Vagina (tissue), 2 donors: ENCODE measurements around the gene RAB44. TPM values are rescaled to one million over a fixed set of nuclear protein-coding genes. Genes with fewer than 3 reads are reported as not detected.

Experiments used
- DNase-seq, 2 donors: peaks; one replicate each; pipeline ENCODE4 v3.0.0-alpha.2; 2017; ENCODE audit errors: extremely low spot score in 2 of 2
- H3K27ac ChIP-seq: fragments of 200-600 bp; sonication (generic); one replicate; pipeline ENCODE4 v1.5.1; 2019
- H3K27me3 ChIP-seq: fragments of 200-600 bp; sonication (generic); one replicate; pipeline ENCODE4 v1.5.1; 2019
- H3K36me3 ChIP-seq, 2 donors: fragments of 200-600 bp; sonication (generic); one replicate each; pipeline ENCODE4 v1.5.1; 2017 to 2019
- H3K4me1 ChIP-seq: fragments of 200-600 bp; sonication (generic); one replicate; pipeline ENCODE4 v1.5.1; 2019
- H3K4me3 ChIP-seq, 2 donors: fragments of 200-600 bp; sonication (generic); 1 replicate in 1 of 2; 2 replicates in 1 of 2; pipeline ENCODE4 v1.5.1; 2016 to 2019
- H3K9me3 ChIP-seq: fragments of 200-600 bp; sonication (generic); one replicate; pipeline ENCODE4 v1.5.1; 2019
- POLR2A ChIP-seq, 2 donors: fragments of 450-650 bp; IDR thresholded peaks; one replicate each; pipeline ENCODE4 v1.6.1; 2017; ENCODE audit warnings: antibody characterized with exemption in 2 of 2, mild to moderate bottlenecking in 2 of 2, moderate library complexity in 2 of 2
- POLR2AphosphoS5 ChIP-seq, 2 donors: sonication (generic); formaldehyde crosslinking; IDR thresholded peaks; one replicate each; pipeline ENCODE4 v1.9.0; 2017; ENCODE audit warnings: antibody characterized with exemption in 2 of 2, mild to moderate bottlenecking in 2 of 2, low read depth in 1 of 2; ENCODE audit not compliant: insufficient read depth in 1 of 2
- intact Hi-C: fragments of 100-400 bp; cut with DNase I; formaldehyde crosslinking; loops from one replicate; pipeline ENCODE4 v1.15.1; 2023
- total RNA-seq: library from RNA; depleted of rRNA; stranded (reverse); fragments of >200 nt; gene quantifications from one replicate; pipeline ENCODE4 v1.2.3, GENCODE V29; 2016
- TF ChIP-seq, protein P1 (sequence below), 3 experiments: fragments of 450-650 bp in 2 of 3; fragments of 200-600 bp in 1 of 3; sonication (generic) in 1 of 3; IDR thresholded peaks; one replicate each; pipeline ENCODE4 v1.5.1; 2017 to 2019; ENCODE audit warnings: antibody characterized with exemption in 3 of 3, mild to moderate bottlenecking in 2 of 3, moderate library complexity in 2 of 3

RAB44 gene
- total RNA-seq, 1 donor from 2014 or later = 0.49 TPM

DNA sequence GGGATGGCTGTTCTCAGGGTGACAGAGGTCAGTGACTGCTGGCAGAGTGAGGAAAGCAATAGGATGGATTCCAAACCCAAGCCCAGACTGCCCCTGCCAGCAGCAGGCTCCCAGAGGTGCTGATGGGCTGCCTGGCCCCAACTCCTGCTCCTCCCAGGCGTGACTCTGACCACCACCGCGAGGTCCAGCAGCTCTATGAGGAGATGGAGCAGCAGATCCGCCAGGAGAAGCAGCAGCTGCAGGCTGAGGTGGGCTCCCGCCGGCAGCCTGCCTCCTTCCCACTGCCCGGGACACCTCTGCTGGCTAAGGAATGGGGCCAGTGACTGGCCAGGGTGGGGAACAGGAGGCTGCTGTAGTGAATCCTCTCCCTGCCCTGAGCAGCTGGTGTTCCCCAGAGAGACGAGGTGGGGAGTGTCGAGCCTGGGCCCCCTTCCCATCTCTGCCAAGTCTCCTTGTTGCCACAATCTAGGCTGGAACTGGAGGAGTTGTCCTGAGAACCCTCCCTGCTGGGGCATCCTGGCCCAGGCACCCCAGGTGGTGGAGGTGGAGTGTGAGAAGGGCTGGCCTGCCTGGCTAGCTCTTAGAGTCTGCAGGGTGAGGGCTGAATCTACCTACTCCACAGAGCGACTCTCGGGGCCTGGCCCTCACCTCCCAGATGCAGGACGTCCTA lies 20.4 kb downstream of the RAB44 start:
- no peak for TF ChIP-seq POLR2A (IDR thresholded peaks at IDR 0.05)
- no peak for TF ChIP-seq POLR2AphosphoS5 (IDR thresholded peaks at IDR 0.05; ENCODE audit: insufficient read depth in 1 of 2, low read depth in 1 of 2)
- TF ChIP-seq, protein P1, sequence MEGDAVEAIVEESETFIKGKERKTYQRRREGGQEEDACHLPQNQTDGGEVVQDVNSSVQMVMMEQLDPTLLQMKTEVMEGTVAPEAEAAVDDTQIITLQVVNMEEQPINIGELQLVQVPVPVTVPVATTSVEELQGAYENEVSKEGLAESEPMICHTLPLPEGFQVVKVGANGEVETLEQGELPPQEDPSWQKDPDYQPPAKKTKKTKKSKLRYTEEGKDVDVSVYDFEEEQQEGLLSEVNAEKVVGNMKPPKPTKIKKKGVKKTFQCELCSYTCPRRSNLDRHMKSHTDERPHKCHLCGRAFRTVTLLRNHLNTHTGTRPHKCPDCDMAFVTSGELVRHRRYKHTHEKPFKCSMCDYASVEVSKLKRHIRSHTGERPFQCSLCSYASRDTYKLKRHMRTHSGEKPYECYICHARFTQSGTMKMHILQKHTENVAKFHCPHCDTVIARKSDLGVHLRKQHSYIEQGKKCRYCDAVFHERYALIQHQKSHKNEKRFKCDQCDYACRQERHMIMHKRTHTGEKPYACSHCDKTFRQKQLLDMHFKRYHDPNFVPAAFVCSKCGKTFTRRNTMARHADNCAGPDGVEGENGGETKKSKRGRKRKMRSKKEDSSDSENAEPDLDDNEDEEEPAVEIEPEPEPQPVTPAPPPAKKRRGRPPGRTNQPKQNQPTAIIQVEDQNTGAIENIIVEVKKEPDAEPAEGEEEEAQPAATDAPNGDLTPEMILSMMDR (IDR thresholded peaks at IDR 0.05) = no peak
- H3K27ac ChIP-seq = no peak overlapping the region
- H3K27me3 ChIP-seq = no peaks in the 10 kb centered on the region
- H3K4me1 ChIP-seq = peaks cover 5% of the 10 kb centered on the region
- H3K36me3 ChIP-seq = no peaks in the 10 kb centered on the region
- no peak for DNase-seq
- H3K9me3 ChIP-seq = no peaks in the 10 kb centered on the region
- intact Hi-C loops = no loop called here
- H3K4me3 ChIP-seq = no peak overlapping the region

GRCh38 chr6:36718560-36718959 lies 20.9 kb downstream of the RAB44 start:
- Histone ChIP-seq H3K4me1 (peaks cover 5% of the 10 kb centered on the region), H3K27me3 (no peaks in the 10 kb centered on the region), H3K4me3 (no peak overlapping the region), H3K27ac (no peak overlapping the region), H3K36me3 (no peaks in the 10 kb centered on the region), H3K9me3 (no peaks in the 10 kb centered on the region)
- no peak for DNase-seq
- TF ChIP-seq, protein P1 (IDR thresholded peaks at IDR 0.05) = no peak
- TF ChIP-seq POLR2AphosphoS5 (IDR thresholded peaks at IDR 0.05; ENCODE audit: insufficient read depth in 1 of 2, low read depth in 1 of 2) (no peak), POLR2A (IDR thresholded peaks at IDR 0.05) (no peak)
- intact Hi-C loops = no loop called here

GRCh38 chr6:36719126-36719525 lies 21.5 kb downstream of the RAB44 start:
- no peak overlapping the region for H3K4me3 ChIP-seq
- H3K36me3 ChIP-seq = no peaks in the 10 kb centered on the region
- no peaks in the 10 kb centered on the region for H3K9me3 ChIP-seq
- intact Hi-C loops = no loop called here
- H3K27me3 ChIP-seq = no peaks in the 10 kb centered on the region
- DNase-seq = no peak
- peaks cover 5% of the 10 kb centered on the region for H3K4me1 ChIP-seq
- H3K27ac ChIP-seq = no peak overlapping the region
- TF ChIP-seq, protein P1 (IDR thresholded peaks at IDR 0.05) = no peak
- no peak for TF ChIP-seq POLR2A (IDR thresholded peaks at IDR 0.05)
- TF ChIP-seq POLR2AphosphoS5 (IDR thresholded peaks at IDR 0.05; ENCODE audit: insufficient read depth in 1 of 2, low read depth in 1 of 2) = no peak

DNA sequence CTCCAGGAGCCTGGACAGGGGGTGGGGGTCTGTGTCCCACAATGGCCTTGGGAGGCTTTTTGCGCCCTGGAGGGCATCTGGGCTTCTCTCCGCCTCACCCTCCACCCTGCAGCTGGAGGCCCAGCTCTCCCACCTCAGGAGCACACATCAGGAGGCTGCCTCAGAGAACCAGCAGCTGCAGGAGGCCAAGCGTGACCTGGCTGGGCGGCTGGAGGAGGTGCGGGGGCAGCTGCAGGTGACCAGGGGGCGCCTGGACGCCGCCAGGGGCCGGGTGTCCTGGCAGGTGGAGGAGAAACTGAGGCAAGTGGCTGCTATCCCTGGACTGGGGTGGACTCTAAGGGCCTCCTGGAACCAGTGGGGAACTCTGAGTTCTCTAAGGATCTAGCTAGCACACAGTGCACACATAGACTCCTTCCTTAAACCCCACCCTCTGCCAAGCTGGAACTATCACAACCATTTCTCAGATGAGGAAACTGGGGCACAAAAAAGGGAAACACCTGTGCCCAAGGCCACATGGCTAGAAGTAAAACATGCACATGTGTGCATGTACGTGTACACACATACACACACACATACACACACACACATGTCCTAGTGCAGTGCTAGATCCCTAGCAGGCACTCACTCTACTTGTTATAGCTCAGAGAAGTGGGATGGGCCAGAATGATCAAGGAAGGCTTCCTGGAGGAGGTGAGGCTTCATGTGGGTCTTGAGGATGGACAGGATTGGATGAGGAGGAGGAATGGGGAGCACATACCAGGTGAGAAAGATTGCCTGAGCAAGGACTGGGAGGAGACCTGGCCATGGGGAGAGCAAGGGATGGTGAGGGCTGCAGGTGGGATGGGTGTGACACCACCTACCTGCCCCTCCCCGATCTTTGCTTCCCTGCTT lies 22.9 kb downstream of the RAB44 start:
- TF ChIP-seq, protein P1 (IDR thresholded peaks at IDR 0.05) = no peak
- TF ChIP-seq POLR2AphosphoS5 (IDR thresholded peaks at IDR 0.05; ENCODE audit: insufficient read depth in 1 of 2, low read depth in 1 of 2) (no peak), POLR2A (IDR thresholded peaks at IDR 0.05) (no peak)
- Histone ChIP-seq H3K4me1 (peaks cover 5% of the 10 kb centered on the region), H3K36me3 (no peaks in the 10 kb centered on the region), H3K4me3 (no peak overlapping the region), H3K9me3 (no peaks in the 10 kb centered on the region), H3K27ac (no peak overlapping the region), H3K27me3 (no peaks in the 10 kb centered on the region)
- no peak for DNase-seq
- intact Hi-C loops = no loop called here
